GM23338 (cell line): ENCODE results near the gene AHI1.

Experiments used
- CREB1 ChIP-seq: fragments of 250-450 bp; sonication (Bioruptor Pico); IDR thresholded peaks from 2 replicates; pipeline ENCODE4 v1.5.0; 2020; ENCODE audit warnings: low read depth, mild to moderate bottlenecking, moderate library complexity
- EZH2 ChIP-seq: fragments of 200-600 bp; sonication (generic); IDR thresholded peaks from one replicate; pipeline ENCODE4 v1.8.0; 2017; ENCODE audit warnings: antibody characterized with exemption, mild to moderate bottlenecking, low read depth; ENCODE audit not compliant: unreplicated experiment
- EZH2phosphoT487 ChIP-seq: fragments of 200-600 bp; sonication (generic); IDR thresholded peaks from one replicate; pipeline ENCODE4 v1.8.1; 2018; ENCODE audit warnings: antibody characterized with exemption; ENCODE audit not compliant: unreplicated experiment
- JUNB ChIP-seq: IDR thresholded peaks from one replicate; pipeline ENCODE4 v1.6.1; 2016; ENCODE audit warnings: antibody characterized with exemption; ENCODE audit not compliant: unreplicated experiment
- NANOG ChIP-seq: IDR thresholded peaks from 2 replicates; pipeline ENCODE4 v1.6.1; 2016; ENCODE audit warnings: antibody characterized with exemption, borderline replicate concordance
- POLR2AphosphoS5 ChIP-seq: IDR thresholded peaks from 2 replicates; pipeline ENCODE4 v1.6.1; 2016; ENCODE audit warnings: antibody characterized with exemption, low read depth
- STAT1 ChIP-seq: IDR thresholded peaks from one replicate; pipeline ENCODE4 v1.6.1; 2016; ENCODE audit warnings: antibody characterized with exemption; ENCODE audit not compliant: unreplicated experiment
- ZNF114 ChIP-seq: fragments of 250-450 bp; sonication (Bioruptor Pico); IDR thresholded peaks from 2 replicates; pipeline ENCODE4 v1.5.0; 2020; ENCODE audit warnings: mild to moderate bottlenecking, moderate library complexity
- ZNF331 ChIP-seq: fragments of 250-450 bp; sonication (Bioruptor Pico); IDR thresholded peaks from 2 replicates; pipeline ENCODE4 v1.5.0; 2020; ENCODE audit warnings: low read depth, mild to moderate bottlenecking, moderate library complexity
- TF ChIP-seq, protein P1 (sequence below), 2 experiments: fragments of 200-600 bp in 1 of 2; sonication (generic) in 1 of 2; conservative IDR thresholded peaks; 2 replicates each; pipeline versions ENCODE4 v1.5.1 to v1.6.1; 2016 to 2017; ENCODE audit warnings: antibody characterized with exemption in 2 of 2, low read depth in 2 of 2, mild to moderate bottlenecking in 2 of 2, moderate library complexity in 1 of 2
- TF ChIP-seq, protein P2 (sequence below): IDR thresholded peaks from one replicate; pipeline ENCODE4 v1.6.1; 2018; ENCODE audit warnings: antibody characterized with exemption; ENCODE audit not compliant: unreplicated experiment
- TF ChIP-seq, protein P3 (sequence below): IDR thresholded peaks from 2 replicates; pipeline ENCODE4 v1.6.1; 2016; ENCODE audit warnings: antibody characterized with exemption
- TF ChIP-seq, protein P4 (sequence below): fragments of 250-450 bp; sonication (Bioruptor Pico); IDR thresholded peaks from 2 replicates; pipeline ENCODE4 v1.5.0; 2020; ENCODE audit warnings: mild to moderate bottlenecking, moderate library complexity

DNA sequence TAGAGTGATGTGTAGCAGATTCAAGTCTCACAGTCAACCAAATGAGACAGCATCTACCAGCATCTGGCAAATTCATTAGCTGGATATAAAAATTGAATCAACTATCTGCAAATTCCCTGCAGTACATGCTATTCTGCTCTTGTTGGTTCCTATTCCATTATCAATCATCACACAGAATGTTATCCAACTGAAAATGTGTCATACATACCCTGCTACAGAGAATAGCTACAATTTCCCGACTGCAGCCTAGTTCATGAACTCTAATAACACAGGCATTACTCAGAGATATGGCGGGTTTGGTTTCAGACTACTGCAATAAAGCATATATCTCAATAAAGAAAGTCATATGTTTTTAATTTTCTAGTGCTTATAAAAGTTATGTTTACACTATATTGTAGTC is 78.4 kb downstream of the AHI1 start:
- TF ChIP-seq, protein P1, sequence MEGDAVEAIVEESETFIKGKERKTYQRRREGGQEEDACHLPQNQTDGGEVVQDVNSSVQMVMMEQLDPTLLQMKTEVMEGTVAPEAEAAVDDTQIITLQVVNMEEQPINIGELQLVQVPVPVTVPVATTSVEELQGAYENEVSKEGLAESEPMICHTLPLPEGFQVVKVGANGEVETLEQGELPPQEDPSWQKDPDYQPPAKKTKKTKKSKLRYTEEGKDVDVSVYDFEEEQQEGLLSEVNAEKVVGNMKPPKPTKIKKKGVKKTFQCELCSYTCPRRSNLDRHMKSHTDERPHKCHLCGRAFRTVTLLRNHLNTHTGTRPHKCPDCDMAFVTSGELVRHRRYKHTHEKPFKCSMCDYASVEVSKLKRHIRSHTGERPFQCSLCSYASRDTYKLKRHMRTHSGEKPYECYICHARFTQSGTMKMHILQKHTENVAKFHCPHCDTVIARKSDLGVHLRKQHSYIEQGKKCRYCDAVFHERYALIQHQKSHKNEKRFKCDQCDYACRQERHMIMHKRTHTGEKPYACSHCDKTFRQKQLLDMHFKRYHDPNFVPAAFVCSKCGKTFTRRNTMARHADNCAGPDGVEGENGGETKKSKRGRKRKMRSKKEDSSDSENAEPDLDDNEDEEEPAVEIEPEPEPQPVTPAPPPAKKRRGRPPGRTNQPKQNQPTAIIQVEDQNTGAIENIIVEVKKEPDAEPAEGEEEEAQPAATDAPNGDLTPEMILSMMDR (conservative IDR thresholded peaks at IDR 0.05; ENCODE audit: low read depth in 2 of 2), result no peak
- TF ChIP-seq EZH2, result no peak
- no peak for TF ChIP-seq POLR2AphosphoS5
- no peak for TF ChIP-seq NANOG
- no peak for TF ChIP-seq STAT1
- TF ChIP-seq EZH2phosphoT487, result no peak
- no peak for TF ChIP-seq CREB1 (CRISPR knock-in tag)
- no peak for TF ChIP-seq ZNF331
- TF ChIP-seq, protein P2, sequence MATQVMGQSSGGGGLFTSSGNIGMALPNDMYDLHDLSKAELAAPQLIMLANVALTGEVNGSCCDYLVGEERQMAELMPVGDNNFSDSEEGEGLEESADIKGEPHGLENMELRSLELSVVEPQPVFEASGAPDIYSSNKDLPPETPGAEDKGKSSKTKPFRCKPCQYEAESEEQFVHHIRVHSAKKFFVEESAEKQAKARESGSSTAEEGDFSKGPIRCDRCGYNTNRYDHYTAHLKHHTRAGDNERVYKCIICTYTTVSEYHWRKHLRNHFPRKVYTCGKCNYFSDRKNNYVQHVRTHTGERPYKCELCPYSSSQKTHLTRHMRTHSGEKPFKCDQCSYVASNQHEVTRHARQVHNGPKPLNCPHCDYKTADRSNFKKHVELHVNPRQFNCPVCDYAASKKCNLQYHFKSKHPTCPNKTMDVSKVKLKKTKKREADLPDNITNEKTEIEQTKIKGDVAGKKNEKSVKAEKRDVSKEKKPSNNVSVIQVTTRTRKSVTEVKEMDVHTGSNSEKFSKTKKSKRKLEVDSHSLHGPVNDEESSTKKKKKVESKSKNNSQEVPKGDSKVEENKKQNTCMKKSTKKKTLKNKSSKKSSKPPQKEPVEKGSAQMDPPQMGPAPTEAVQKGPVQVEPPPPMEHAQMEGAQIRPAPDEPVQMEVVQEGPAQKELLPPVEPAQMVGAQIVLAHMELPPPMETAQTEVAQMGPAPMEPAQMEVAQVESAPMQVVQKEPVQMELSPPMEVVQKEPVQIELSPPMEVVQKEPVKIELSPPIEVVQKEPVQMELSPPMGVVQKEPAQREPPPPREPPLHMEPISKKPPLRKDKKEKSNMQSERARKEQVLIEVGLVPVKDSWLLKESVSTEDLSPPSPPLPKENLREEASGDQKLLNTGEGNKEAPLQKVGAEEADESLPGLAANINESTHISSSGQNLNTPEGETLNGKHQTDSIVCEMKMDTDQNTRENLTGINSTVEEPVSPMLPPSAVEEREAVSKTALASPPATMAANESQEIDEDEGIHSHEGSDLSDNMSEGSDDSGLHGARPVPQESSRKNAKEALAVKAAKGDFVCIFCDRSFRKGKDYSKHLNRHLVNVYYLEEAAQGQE, result no peak
- TF ChIP-seq, protein P3, sequence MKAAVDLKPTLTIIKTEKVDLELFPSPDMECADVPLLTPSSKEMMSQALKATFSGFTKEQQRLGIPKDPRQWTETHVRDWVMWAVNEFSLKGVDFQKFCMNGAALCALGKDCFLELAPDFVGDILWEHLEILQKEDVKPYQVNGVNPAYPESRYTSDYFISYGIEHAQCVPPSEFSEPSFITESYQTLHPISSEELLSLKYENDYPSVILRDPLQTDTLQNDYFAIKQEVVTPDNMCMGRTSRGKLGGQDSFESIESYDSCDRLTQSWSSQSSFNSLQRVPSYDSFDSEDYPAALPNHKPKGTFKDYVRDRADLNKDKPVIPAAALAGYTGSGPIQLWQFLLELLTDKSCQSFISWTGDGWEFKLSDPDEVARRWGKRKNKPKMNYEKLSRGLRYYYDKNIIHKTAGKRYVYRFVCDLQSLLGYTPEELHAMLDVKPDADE, result no peak
- TF ChIP-seq JUNB, result no peak
- TF ChIP-seq ZNF114, result no peak
- TF ChIP-seq, protein P4, sequence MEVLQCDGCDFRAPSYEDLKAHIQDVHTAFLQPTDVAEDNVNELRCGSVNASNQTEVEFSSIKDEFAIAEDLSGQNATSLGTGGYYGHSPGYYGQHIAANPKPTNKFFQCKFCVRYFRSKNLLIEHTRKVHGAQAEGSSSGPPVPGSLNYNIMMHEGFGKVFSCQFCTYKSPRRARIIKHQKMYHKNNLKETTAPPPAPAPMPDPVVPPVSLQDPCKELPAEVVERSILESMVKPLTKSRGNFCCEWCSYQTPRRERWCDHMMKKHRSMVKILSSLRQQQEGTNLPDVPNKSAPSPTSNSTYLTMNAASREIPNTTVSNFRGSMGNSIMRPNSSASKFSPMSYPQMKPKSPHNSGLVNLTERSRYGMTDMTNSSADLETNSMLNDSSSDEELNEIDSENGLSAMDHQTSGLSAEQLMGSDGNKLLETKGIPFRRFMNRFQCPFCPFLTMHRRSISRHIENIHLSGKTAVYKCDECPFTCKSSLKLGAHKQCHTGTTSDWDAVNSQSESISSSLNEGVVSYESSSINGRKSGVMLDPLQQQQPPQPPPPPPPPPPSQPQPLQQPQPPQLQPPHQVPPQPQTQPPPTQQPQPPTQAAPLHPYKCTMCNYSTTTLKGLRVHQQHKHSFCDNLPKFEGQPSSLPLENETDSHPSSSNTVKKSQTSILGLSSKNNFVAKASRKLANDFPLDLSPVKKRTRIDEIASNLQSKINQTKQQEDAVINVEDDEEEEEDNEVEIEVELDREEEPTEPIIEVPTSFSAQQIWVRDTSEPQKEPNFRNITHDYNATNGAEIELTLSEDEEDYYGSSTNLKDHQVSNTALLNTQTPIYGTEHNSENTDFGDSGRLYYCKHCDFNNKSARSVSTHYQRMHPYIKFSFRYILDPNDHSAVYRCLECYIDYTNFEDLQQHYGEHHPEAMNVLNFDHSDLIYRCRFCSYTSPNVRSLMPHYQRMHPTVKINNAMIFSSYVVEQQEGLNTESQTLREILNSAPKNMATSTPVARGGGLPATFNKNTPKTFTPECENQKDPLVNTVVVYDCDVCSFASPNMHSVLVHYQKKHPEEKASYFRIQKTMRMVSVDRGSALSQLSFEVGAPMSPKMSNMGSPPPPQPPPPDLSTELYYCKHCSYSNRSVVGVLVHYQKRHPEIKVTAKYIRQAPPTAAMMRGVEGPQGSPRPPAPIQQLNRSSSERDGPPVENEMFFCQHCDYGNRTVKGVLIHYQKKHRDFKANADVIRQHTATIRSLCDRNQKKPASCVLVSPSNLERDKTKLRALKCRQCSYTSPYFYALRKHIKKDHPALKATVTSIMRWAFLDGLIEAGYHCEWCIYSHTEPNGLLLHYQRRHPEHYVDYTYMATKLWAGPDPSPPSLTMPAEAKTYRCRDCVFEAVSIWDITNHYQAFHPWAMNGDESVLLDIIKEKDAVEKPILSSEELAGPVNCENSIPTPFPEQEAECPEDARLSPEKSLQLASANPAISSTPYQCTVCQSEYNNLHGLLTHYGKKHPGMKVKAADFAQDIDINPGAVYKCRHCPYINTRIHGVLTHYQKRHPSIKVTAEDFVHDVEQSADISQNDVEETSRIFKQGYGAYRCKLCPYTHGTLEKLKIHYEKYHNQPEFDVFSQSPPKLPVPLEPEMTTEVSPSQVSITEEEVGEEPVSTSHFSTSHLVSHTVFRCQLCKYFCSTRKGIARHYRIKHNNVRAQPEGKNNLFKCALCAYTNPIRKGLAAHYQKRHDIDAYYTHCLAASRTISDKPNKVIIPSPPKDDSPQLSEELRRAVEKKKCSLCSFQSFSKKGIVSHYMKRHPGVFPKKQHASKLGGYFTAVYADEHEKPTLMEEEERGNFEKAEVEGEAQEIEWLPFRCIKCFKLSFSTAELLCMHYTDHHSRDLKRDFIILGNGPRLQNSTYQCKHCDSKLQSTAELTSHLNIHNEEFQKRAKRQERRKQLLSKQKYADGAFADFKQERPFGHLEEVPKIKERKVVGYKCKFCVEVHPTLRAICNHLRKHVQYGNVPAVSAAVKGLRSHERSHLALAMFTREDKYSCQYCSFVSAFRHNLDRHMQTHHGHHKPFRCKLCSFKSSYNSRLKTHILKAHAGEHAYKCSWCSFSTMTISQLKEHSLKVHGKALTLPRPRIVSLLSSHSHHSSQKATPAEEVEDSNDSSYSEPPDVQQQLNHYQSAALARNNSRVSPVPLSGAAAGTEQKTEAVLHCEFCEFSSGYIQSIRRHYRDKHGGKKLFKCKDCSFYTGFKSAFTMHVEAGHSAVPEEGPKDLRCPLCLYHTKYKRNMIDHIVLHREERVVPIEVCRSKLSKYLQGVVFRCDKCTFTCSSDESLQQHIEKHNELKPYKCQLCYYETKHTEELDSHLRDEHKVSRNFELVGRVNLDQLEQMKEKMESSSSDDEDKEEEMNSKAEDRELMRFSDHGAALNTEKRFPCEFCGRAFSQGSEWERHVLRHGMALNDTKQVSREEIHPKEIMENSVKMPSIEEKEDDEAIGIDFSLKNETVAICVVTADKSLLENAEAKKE (CRISPR knock-in tag), result no peak
